Cardiac ventricle fibroblast (primary cell): ENCODE data around the gene APOD. TPM values are rescaled to one million over a fixed set of nuclear protein-coding genes. Genes with fewer than 3 reads are reported as not detected.

Source experiments
- total RNA-seq: library from RNA; depleted of rRNA; stranded (reverse); fragments of >200 nt; gene quantifications from 2 replicates; pipeline ENCODE4 v1.2.3, GENCODE V29; 2015

Gene APOD
- 67.7 and 93.3 TPM in 2 replicates for total RNA-seq

GRCh38 chr3:195583831-195584542 lies at the start of gene APOD:
APOD (minus strand) TSS chr3:195583940; CDS start chr3:195579461, 4,479 bp downstream.

GRCh38 chr3:195542698-195543499 lies 40.8 kb downstream of the APOD start, which contains the start of gene PPP1R2:
PPP1R2 (minus strand) TSS chr3:195543325; CDS start chr3:195543025, 300 bp downstream.

Other genes with a start within 250 kb of the APOD start
- gene ACAP2, start 140.9 kb downstream of the APOD start, total RNA-seq, result 34.4 and 37.7 TPM in 2 replicates
- gene PPP1R2, start 40.6 kb downstream of the APOD start, total RNA-seq, result 27.2 and 32.3 TPM in 2 replicates
- 0.69 and 3.7 TPM in 2 replicates for gene MUC20, start 137.0 kb upstream of the APOD start, total RNA-seq
- gene MUC4, start 228.0 kb upstream of the APOD start, total RNA-seq, result not detected in 2 replicates